MV-4-11 (cell line): Measurements from ENCODE around the gene LRFN2.
A peak's percentile ranks its signal among the peaks of the same experiment; 100 is the strongest.

Experiments used
- DNase-seq: peaks from one replicate; lab custom pipeline; 2025; lab: John Stamatoyannopoulos, UW

LRFN2 gene

GRCh38 chr6:40378725-40379074 lies 208.5 kb downstream of the LRFN2 start:
- DNase-seq: no peak

GRCh38 chr6:40378071-40378724 lies 209.0 kb downstream of the LRFN2 start:
- peak; percentile 78 for DNase-seq

- no peak for DNase-seq
Measured at GRCh38 chr6:40377173-40377806, 209.9 kb downstream of the LRFN2 start.

GRCh38 chr6:40376113-40376650 lies 211.0 kb downstream of the LRFN2 start:
- DNase-seq: peak; percentile 33

GRCh38 chr6:40373267-40373666 lies 213.9 kb downstream of the LRFN2 start:
- no peak for DNase-seq

- DNase-seq: no peak
Measured at GRCh38 chr6:40371621-40372020, 215.5 kb downstream of the LRFN2 start.

GRCh38 chr6:40371095-40371494 lies 216.1 kb downstream of the LRFN2 start:
- no peak for DNase-seq

GRCh38 chr6:40369891-40370290 lies 217.3 kb downstream of the LRFN2 start:
- DNase-seq: no peak

- DNase-seq: no peak
Measured at GRCh38 chr6:40369042-40369441, 218.1 kb downstream of the LRFN2 start.

- DNase-seq: no peak
Measured at GRCh38 chr6:40362859-40363258, 224.3 kb downstream of the LRFN2 start.

GRCh38 chr6:40359808-40360207 lies 227.4 kb downstream of the LRFN2 start:
- no peak for DNase-seq

GRCh38 chr6:40358473-40359460 lies 228.4 kb downstream of the LRFN2 start:
- DNase-seq: no peak

- no peak for DNase-seq
Measured at GRCh38 chr6:40356242-40356910, 230.8 kb downstream of the LRFN2 start.

GRCh38 chr6:40355532-40355931 lies 231.6 kb downstream of the LRFN2 start:
- DNase-seq: no peak

GRCh38 chr6:40355066-40355465 lies 232.1 kb downstream of the LRFN2 start:
- no peak for DNase-seq

- DNase-seq: no peak
Measured at GRCh38 chr6:40353967-40354452, 233.2 kb downstream of the LRFN2 start.

GRCh38 chr6:40353197-40353966 lies 233.8 kb downstream of the LRFN2 start:
- no peak for DNase-seq

GRCh38 chr6:40352527-40353170 lies 234.5 kb downstream of the LRFN2 start:
- DNase-seq: no peak

GRCh38 chr6:40352006-40352405 lies 235.2 kb downstream of the LRFN2 start:
- no peak for DNase-seq

- DNase-seq: no peak
Measured at GRCh38 chr6:40350747-40351217, 236.4 kb downstream of the LRFN2 start.
